Activated CD4-positive, CD25-positive, alpha-beta regulatory T cell treated with anti-CD3 and anti-CD28 coated beads, Interleukin-2, amount 50 U/mL, for 72 hours (primary cell): ENCODE results near the gene C20orf144.

ENCODE experiments used
- DNase-seq: peaks from one replicate; pipeline ENCODE4 v3.0.0; 2021

Gene C20orf144

GRCh38 chr20:33650111-33650752, 11.9 kb upstream of the C20orf144 start:
- DNase-seq: no peak

DNA sequence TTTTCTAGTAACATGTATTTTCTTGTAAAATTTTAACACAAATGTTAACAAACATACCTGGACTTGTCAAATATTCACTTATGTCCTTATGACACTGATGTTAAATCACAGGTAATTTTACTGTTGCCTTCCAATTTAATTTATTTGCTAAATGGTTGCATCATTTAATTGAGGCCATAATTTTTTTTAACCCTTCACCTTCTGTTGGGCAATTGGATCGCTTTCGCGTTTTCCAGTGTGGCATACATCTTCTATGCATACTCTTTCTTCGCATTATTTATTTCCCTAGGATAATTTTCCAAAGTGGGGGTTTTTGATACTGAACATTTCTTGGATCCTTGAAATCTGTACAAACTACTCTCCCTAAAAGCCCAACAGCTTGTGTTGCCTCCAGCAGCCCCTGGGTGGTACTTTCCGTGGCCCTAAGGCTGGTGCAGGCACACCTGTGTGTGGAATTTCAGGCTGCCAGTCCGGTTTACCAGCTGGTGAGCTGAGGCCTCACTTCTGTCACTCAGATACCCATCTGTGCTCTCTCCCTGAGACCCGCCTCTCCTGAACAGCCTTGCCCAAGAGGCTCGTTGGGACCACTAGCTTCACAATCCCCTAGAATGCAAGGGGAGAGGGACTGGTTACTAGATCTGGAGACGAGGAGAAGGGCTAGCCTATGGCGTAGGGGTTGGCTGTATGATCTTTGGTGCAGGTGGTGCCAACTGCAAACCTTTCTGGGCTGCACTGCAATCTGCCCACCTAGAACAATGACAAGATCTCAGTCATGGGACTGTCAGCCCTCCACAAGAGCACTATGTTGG, 11.2 kb upstream of the C20orf144 start:
- no peak for DNase-seq

DNA sequence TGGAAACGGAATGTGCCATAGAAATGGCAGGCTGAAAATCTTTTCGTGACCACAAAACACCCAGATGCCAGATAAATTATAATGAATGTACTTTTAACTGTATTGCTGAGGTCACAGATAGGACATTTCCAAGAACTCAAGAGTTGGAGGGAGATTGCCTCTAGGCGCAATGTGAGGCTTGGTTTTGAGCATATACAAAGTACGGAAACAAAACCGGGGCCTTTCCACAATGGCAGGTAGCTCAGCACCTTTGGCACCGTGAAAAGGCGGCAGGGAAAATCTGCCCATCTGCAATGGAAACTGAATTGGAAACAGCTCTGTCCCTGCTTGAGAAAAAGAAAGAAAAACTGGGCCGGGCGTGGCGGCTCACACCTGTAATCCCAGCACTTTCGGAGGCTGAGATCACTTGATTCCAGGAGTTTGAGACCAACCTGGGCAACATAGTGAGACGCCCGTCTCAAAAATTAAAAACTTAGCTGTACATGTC, 10.5 kb upstream of the C20orf144 start:
- no peak for DNase-seq

DNA sequence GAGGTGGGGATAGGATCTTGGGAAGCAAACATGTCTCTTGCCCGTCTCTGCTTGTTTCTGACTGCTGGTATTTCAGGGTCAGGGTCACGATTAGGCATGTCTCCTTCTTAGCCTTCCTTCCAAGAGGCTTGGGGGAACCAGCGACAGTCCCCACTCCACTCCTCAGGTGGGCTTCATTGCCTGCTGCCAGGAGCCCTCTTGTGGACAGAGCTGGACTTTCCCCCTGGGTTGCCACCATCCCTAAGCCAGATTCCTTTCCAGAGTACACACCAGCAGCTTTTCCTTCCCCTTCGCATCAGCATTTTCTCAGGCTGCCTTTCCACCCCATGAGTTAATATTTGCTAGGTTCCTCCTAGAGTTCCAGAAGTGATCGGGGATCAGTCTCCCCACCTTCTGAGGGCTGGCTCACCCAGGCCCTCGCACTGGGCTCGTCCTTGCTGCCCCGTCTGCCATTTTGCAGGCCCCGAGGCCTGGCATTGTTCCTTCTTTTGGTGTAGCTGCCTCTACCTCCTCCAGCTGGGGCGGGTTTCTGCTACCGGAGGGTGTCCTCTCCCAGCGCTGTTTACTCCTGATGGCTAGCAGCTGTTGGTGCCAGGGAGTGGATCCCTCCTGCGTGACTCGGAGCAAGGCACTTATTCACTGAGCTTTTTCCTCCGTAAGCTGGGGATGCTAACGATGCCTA, 8.8 kb upstream of the C20orf144 start:
- DNase-seq: no peak

DNA sequence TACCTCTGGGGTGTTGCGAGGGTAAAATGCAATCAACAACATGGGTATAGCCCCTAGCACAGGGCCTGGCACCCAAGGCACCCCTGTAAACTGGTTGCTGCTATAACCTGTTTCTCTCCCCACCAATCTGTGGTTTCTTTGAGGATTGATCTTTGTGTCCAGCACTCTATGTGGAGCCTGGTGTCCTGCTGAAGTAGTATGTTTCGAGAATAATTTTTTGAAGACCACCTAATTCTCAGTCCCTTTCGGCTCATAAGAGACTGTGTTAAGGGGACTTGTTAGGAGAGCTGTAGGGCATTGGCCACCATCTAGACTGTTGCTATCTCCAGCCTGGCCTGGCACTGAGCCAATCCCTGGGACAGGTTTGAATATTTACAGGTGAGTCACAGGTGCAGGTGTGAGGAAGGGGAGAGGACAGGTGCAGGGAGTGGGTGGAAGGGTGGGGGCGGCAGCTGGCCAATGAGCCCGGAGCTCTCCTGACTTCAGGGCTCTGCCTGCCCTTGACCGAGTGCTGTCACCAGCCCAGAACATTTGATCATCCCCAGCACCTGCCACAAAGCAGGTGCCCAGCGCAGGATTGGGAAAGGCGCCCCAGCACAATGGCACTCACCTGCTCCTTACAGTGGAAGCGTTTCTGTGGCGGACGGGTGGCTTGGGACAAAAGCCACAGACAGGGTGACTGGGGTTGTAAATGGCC, 8.1 kb upstream of the C20orf144 start:
- DNase-seq: no peak

DNA sequence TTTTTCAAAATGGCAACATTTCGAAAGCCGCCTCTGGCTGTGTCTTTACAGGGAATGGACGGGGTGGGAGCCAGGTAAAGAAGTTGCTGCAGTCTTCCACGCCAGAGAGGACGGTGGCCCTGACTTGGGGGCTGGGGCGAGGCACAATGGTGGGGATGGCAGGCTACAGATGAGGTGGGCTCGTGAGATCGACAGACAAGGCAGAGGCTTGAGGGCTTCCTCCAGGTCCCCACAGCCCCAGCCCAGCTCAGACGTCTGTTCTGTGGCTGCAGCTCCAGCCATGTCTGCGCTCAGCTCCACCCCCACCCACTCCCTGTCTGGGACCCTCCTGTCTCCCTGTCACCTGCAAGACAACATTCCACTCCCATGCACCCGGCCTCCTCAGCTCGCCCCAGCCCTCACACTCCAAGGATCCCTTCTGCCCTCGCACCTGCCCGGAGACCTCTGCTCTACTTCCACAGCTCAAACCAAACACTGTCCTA, 7.4 kb upstream of the C20orf144 start:
- no peak for DNase-seq

- no peak for DNase-seq
Observed at GRCh38 chr20:33655164-33655563, 7.0 kb upstream of the C20orf144 start.

- DNase-seq: no peak
Observed at GRCh38 chr20:33656010-33656782, 5.9 kb upstream of the C20orf144 start.

DNA sequence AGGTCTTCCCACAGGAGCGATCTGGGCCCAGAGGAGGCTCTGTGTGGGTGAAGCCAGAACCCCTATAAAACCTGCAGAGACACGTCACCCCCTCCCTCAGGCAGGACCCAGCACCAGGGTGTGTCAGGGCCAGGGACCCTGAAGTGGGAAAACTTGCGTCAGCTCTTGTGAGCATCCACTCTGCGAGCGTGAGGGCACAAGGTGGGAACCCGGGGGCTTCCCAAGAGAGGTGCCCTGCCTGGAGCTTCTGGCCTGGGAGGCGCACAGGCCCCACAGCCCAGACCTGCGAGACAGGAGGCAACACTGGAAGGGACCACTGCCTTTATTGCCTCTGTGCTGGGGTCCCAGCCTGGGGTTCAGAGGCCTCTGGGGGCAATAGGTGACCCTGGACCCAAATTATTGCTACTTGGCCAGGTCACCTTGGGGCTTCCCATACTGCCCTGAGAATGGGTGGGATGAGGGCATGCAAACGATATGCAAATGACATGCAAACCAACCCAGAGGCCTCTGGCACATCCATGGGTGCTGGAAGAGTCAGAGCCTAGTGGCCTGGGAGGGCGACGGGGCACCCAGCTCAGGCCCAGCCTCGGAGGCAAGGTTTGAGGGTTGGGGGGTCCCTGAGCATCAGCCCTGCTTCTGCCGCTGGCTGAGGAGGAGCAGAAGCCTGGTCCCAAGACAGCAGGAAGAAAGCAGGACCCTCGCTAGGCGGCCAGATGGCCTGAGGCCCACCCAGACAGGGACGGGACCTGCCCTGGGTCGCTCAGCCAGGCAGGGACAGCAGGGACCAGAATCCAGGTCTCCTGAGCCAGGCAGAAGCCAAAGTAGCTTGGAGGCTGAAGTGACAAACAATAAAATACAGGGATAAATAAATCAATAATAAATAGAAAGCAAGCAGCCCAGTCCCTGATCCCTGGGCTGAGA, 5.1 kb upstream of the C20orf144 start:
- no peak for DNase-seq

DNA sequence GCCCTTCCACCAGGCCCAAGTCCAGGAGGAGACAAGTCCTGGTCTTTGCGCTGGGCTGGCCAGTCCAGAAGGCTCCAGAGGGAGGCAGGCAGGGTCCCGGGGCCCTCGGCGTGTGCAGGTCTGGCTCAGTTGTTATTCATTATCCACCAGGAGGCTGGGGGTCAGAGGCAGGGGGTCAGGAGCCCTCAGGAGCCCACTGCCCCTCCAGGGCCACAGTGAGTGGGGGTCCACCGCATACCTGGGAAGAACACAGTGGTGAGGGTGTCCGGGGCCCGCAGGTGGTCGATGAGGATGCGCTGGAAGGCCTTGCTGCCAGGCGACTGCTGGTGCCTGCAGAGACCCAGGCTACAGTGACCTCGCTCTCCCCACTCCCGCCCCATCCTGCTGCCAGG, 4.4 kb upstream of the C20orf144 start:
- DNase-seq: no peak

DNA sequence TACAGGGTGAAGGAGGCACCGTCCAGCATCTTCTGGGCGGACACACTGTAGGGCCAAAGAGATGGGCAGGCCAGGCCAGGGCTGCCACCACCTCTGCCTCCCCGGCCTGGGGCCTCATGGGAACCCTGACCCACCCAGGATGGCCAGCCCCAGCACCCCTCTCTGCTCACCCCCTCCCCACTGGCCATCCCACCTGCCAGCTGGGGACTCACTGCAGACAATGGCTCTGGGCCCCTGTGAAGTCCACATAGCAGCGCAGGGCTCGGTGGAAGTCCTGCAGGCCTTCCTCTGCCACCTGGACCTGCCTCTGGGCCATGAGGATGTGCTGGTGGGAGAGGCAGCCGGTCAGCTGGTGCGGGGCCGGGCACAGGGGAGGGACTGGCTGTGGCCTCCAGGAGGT, 3.6 kb upstream of the C20orf144 start:
- DNase-seq: peak; percentile 28

- DNase-seq: no peak
Observed at GRCh38 chr20:33658929-33659328, 3.2 kb upstream of the C20orf144 start.

DNA sequence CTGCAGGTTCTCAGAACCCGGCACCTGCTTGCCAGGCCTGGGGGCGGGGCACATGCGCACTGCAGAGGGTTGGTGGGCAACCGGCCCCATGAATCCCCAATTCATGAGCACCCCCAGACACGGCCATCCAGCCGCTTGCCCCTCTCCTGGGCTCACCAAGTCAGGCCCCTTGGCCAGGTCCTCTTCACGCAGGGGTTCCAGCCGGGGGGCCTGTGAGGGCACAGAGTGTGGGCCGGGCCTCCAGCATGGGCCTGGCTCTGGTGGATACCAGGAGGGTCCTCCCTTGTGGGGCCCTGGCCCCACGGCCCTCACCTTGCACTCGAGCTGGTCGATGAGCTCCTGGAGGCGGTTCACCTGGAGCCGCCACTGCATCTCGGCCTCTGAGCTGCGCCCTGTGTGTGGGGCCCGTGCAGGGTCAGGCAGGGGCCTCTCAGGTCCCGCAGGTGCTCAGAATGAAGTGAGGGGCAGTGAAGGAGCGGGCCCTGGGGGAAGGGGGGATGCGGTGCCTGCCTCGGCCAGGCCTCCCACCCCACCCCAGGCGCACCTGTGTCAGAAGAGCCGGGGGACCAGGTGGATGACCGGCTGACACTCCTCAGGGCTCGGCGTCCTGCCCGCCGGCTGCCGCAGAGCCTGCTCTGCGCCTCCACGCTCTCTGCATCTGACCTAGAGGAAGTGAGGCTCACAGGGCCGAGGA, 2.6 kb upstream of the C20orf144 start:
- DNase-seq: peak; percentile 27

DNA sequence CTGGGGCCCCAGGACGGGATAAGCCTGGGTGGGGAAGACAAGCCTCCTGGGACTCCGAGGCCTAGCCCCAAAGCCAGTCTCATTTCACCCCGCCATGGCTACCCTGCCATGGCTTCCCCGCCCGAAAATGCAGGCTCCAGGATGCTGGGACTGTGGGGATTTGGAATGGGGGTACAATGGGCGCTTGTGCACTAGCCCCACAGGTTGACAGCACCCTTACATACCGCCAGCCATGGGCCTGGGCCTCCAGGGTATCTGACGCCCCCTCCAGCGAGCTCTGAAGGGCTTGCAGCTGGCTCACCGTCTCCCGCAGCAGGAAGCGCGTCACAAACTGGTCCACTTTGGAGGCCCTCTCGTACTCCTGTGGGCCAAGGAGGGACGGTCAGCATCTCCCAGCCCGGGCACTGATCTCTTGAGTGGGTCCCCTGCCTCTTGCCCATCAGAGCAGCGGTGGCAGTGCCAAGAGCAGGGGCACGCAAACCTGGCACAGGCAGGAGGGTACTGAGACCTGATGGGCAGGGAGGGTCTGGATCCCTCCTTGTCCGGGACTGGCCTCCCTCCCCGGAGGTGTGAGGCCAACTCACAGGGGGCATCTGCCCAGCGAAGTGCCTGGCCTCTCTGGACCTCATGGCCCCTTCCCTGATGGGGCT, 2.0 kb upstream of the C20orf144 start:
- peak; percentile 26 for DNase-seq

GRCh38 chr20:33660685-33661058, 1.5 kb upstream of the C20orf144 start:
- DNase-seq: peak; percentile 20

- DNase-seq: peak; percentile 89
Observed at GRCh38 chr20:33663161-33664084, 1.3 kb downstream of the C20orf144 start.

GRCh38 chr20:33664085-33664761, 2.1 kb downstream of the C20orf144 start:
- DNase-seq: no peak

DNA sequence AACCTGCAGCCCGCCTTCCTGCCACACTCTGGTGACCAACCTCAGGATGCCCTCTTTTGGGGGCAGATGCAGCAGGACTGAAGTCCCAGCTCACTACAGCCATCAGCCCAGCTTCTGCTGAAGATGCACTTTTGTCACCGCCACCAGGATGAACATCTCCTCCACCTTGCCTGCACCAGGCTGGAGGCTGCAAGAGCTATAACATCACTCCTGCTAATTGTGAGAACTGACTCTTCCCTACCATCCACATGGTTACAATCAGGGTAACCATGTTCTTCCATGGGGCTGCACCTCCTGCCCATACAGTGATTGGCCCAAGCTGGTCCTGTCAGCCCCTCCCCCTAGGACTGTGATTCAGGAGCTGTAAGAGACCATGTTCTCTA, 2.6 kb downstream of the C20orf144 start:
- no peak for DNase-seq
